Activated CD8-positive, alpha-beta memory T cell treated with anti-CD3 and anti-CD28 coated beads, Interleukin-2, amount 50 U/mL, for 24 hours (primary cell): ENCODE data around the gene DOC2A.
A peak's percentile ranks its signal among the peaks of the same experiment; 100 is the strongest.
"Not testable (repeated sequence)": the region's sequence is repeated elsewhere in the genome, so short reads cannot be mapped to it uniquely, and the experiment has no call there.

Experiments used
- DNase-seq: peaks from one replicate; pipeline ENCODE4 v3.0.0-alpha.2; 2020; ENCODE audit errors: extremely low read depth

Gene DOC2A

DNA sequence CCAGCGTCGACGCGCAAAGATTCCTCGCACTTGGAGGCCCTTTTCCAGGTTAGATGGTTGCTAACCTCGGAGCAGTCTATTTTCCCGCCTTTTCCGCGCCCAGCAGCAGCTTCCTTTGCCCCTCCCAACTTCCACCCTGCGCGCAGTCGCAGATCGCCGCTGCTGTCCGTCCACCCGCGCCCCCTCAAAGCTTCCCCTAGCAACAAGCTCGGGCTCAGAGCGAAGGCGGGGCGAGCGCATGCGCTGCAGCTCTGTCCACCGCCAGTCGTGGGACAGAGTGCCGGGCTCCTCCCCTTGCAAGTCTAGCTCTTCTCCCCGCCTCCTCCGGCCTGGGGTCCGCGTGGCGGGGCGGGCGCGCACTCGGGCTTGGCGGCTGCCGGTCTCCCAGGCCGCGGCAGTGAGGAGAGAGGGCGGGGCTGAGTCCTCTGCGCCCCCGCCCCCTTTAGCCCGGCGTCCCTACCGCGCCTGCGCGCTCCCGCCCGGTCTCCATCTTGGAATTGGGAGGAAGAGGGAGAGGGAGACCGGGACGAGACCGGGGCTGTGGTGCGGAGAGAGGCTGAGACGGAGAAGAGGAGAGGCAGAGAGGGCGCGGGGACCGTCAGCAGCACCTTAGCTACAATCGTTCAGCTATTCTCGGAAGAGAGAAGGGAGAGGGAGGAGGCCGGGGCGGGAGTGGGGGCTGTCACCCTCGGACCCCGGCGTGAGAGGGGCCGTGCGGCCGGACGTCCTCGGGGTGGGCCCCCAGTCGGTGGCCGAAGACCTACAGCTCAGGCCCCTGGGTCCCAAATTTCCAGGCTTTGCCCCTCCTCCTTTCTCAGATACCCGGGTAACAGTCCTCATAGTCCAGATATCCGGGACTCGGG is 37.2 kb downstream of the DOC2A start, which contains the start of gene TAOK2:
Gene TAOK2, plus strand, starts transcription at position 485 of the 863 bp plus-strand sequence. CDS start 3,905 bp downstream, outside the sequence.
- DNase-seq: peak; percentile 94

GRCh38 chr16:29972992-29973383 is 37.8 kb downstream of the DOC2A start:
- no peak for DNase-seq

DNA sequence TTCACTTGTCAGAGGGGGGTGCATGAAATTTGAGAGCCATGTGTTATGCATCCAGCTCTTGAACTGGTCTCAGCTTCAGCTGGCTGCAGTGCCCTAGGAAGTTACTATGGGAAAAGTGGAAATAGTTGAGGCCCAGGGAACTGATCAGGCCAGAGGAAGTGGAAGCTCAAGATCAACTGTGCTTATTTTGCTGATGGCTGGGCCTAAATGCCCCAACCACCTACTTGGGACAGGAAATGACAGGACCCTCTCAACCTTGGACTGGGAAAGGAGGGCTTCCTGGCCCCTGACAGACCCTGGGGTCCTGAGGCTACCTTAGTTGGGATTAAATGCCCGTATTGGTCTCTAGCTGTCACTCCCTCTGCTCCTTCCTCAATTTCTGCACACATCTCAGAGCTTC is 38.3 kb downstream of the DOC2A start:
- no peak for DNase-seq

GRCh38 chr16:29971304-29971703 is 39.5 kb downstream of the DOC2A start:
- DNase-seq: no peak

DNA sequence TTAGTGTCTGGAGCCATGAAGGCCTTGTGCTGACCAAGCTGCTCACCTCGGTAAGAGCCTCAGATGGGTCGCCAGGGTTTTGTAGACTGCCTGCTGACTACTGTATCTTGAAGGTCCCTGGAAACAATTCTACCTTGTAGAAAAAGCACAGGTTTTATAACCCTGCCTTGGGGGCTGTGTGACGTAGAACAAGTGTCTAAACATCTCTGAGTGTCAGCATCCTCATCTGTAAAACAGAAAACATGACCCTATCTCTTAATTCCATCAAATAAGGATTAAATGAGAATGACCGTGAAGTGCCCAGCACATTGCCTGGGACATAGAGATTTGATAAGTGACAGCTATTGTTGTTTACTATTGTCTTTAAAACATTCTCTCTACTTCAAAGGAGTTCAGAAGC is 42.6 kb downstream of the DOC2A start:
- no peak for DNase-seq

DNA sequence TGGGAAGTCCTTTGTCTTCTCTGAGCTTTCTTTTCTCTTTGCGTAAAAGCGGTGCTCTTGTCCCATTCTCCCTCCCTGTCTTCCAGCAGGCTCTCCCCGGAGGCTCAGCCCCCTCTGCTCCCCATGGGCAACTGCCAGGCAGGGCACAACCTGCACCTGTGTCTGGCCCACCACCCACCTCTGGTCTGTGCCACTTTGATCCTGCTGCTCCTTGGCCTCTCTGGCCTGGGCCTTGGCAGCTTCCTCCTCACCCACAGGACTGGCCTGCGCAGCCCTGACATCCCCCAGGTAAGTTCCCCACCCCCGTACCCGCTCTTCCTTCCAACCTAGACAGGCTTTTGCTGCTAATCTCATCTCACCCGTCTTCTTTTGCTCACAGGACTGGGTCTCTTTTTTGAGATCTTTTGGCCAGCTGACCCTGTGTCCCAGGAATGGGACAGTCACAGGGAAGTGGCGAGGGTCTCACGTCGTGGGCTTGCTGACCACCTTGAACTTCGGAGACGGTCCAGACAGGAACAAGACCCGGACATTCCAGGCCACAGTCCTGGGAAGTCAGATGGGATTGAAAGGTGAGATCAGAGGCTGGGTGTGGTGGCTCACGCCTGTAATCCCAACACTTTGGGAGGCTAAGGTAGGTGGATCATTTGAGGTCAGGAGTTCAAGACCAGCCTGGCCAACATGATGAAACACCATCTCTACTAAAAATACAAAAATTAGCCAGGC is 47.6 kb downstream of the DOC2A start:
- no peak for DNase-seq

GRCh38 chr16:29962344-29962994 is 48.4 kb downstream of the DOC2A start:
- DNase-seq: no peak

GRCh38 chr16:29961479-29962343 is 49.1 kb downstream of the DOC2A start, which contains the start of gene TMEM219:
TMEM219 (plus strand) TSS chr16:29962079; CDS start chr16:29963144, 1,065 bp downstream.
- peak; percentile 68 for DNase-seq

GRCh38 chr16:29961127-29961478 is 49.7 kb downstream of the DOC2A start:
- no peak for DNase-seq

- not testable (repeated sequence) for DNase-seq
These were observed 51.0 kb downstream of the DOC2A start for GRCh38 chr16:29959821-29960220.

- DNase-seq: no peak
These were observed 51.5 kb downstream of the DOC2A start for GRCh38 chr16:29959293-29959692.

GRCh38 chr16:29958756-29959155 is 52.1 kb downstream of the DOC2A start:
- no peak for DNase-seq
